GM19467 (cell line): ENCODE measurements around the gene PIK3R2.

Experiments used
- ATAC-seq: cut with Tn5 transposase; IDR thresholded peaks from one replicate; pipeline ENCODE4 v1.9.1; 2021; ENCODE audit warnings: mild to moderate bottlenecking, moderate library complexity; ENCODE audit not compliant: unreplicated experiment

The PIK3R2 gene

GRCh38 chr19:18171605-18172327, 18.8 kb downstream of the PIK3R2 start:
- no peak for ATAC-seq

GRCh38 chr19:18172331-18173053, 19.5 kb downstream of the PIK3R2 start:
- ATAC-seq: no peak

- no peak for ATAC-seq
These were observed 20.1 kb downstream of the PIK3R2 start for GRCh38 chr19:18173054-18173571.

GRCh38 chr19:18173572-18174288, 20.8 kb downstream of the PIK3R2 start, which contains the start of gene IFI30:
IFI30 (plus strand) TSS chr19:18173813; CDS start chr19:18173842, 29 bp downstream.
- ATAC-seq: peak; percentile 36

GRCh38 chr19:18174983-18175382, 22.0 kb downstream of the PIK3R2 start:
- no peak for ATAC-seq

- ATAC-seq: no peak
These were observed 23.7 kb downstream of the PIK3R2 start for GRCh38 chr19:18176367-18177310.

- no peak for ATAC-seq
These were observed 27.0 kb downstream of the PIK3R2 start for GRCh38 chr19:18179957-18180356.

GRCh38 chr19:18183529-18183928, 30.6 kb downstream of the PIK3R2 start:
- ATAC-seq: no peak

- ATAC-seq: no peak
These were observed 32.6 kb downstream of the PIK3R2 start for GRCh38 chr19:18185538-18185937.

GRCh38 chr19:18190278-18190677, 37.3 kb downstream of the PIK3R2 start:
- ATAC-seq: no peak

- no peak for ATAC-seq
These were observed 38.7 kb downstream of the PIK3R2 start for GRCh38 chr19:18191640-18192062.

- ATAC-seq: peak; percentile 82
These were observed 39.9 kb downstream of the PIK3R2 start, which contains the start of gene MPV17L2 for GRCh38 chr19:18192673-18193387. MPV17L2 (plus strand) TSS chr19:18193218; CDS start chr19:18193282, 64 bp downstream.

GRCh38 chr19:18193388-18194180, 40.6 kb downstream of the PIK3R2 start:
- ATAC-seq: no peak

GRCh38 chr19:18194181-18194530, 41.2 kb downstream of the PIK3R2 start:
- no peak for ATAC-seq

GRCh38 chr19:18194554-18195238, 41.7 kb downstream of the PIK3R2 start:
- no peak for ATAC-seq

- no peak for ATAC-seq
These were observed 43.5 kb downstream of the PIK3R2 start for GRCh38 chr19:18196511-18196845.

- no peak for ATAC-seq
These were observed 44.3 kb downstream of the PIK3R2 start for GRCh38 chr19:18197306-18197705.

- no peak for ATAC-seq
These were observed 45.0 kb downstream of the PIK3R2 start for GRCh38 chr19:18197941-18198340.
